Osteoblast (primary cell): ENCODE results near the gene COX6B2. TPM values are rescaled to one million over a fixed set of nuclear protein-coding genes. Genes with fewer than 3 reads are reported as not detected.

Experiments
- DNase-seq: peaks from one replicate; pipeline ENCODE4 v3.0.0; 2011; ENCODE audit warnings: low spot score, mixed read lengths; ENCODE audit not compliant: insufficient read length; ENCODE audit errors: missing footprints
- H2AFZ ChIP-seq: 2 replicates; pipeline ENCODE4 v1.6.0; 2011; ENCODE audit warnings: mild to moderate bottlenecking, low read length
- H3K27ac ChIP-seq: 2 replicates; pipeline ENCODE4 v1.5.1; 2011; ENCODE audit warnings: mild to moderate bottlenecking, low read depth, low read length, moderate library complexity
- H3K27me3 ChIP-seq: 2 replicates; pipeline ENCODE4 v1.6.0; 2012; ENCODE audit warnings: mild to moderate bottlenecking, control low read depth, inconsistent platforms, low read length, moderate library complexity; ENCODE audit not compliant: insufficient read depth
- H3K36me3 ChIP-seq: 2 replicates; pipeline ENCODE4 v1.5.1; 2011; ENCODE audit warnings: mild to moderate bottlenecking, low read length, control low read depth, moderate library complexity; ENCODE audit not compliant: insufficient read depth
- H3K4me1 ChIP-seq: 2 replicates; pipeline ENCODE4 v1.5.1; 2011; ENCODE audit warnings: mild to moderate bottlenecking, low read length, control low read depth, moderate library complexity; ENCODE audit not compliant: insufficient read depth
- H3K4me2 ChIP-seq: 2 replicates; pipeline ENCODE4 v1.6.0; 2011; ENCODE audit warnings: mild to moderate bottlenecking, low read length; ENCODE audit not compliant: insufficient read depth
- H3K4me3 ChIP-seq: fragments of 200-600 bp; sonication (generic); 3 replicates; pipeline ENCODE4 v1.5.1; 2012; ENCODE audit warnings: mild to moderate bottlenecking, low read length, inconsistent platforms; ENCODE audit not compliant: insufficient read depth
- H3K79me2 ChIP-seq: 2 replicates; pipeline ENCODE4 v1.6.0; 2012; ENCODE audit warnings: mild to moderate bottlenecking, low read length, control low read depth, inconsistent platforms; ENCODE audit not compliant: insufficient read depth
- H3K9me3 ChIP-seq: 2 replicates; pipeline ENCODE4 v1.5.1; 2011; ENCODE audit warnings: low read depth, low read length, control low read depth
- H4K20me1 ChIP-seq: 2 replicates; pipeline ENCODE4 v1.6.0; 2012; ENCODE audit warnings: mild to moderate bottlenecking, low read length, control low read depth; ENCODE audit not compliant: insufficient read depth
- CTCF ChIP-seq: IDR thresholded peaks from 2 replicates; pipeline ENCODE4 v1.5.1; 2011; ENCODE audit warnings: mild to moderate bottlenecking, low read depth, low read length, moderate library complexity; ENCODE audit errors: extremely low read depth
- total RNA-seq: library from RNA; depleted of rRNA; stranded (reverse); fragments of >200 nt; gene quantifications from 2 replicates; pipeline ENCODE4 v1.2.3, GENCODE V29; 2012

The COX6B2 gene
- total RNA-seq, 1 donor = not detected

- no peak overlapping the region for H2AFZ ChIP-seq
- H3K79me2 ChIP-seq = peaks cover 56% of the 10 kb centered on the region
- H3K36me3 ChIP-seq = peaks cover 55% of the 10 kb centered on the region
- peaks cover 35% of the 10 kb centered on the region for H3K4me1 ChIP-seq
- peak overlapping the region; percentile 97 for H3K4me2 ChIP-seq
- no peaks in the 10 kb centered on the region for H3K9me3 ChIP-seq
- H3K27ac ChIP-seq = peak overlapping the region; percentile 23
- H3K27me3 ChIP-seq = no peaks in the 10 kb centered on the region
- H4K20me1 ChIP-seq = peaks cover 64% of the 10 kb centered on the region
- no peak for TF ChIP-seq CTCF
- H3K4me3 ChIP-seq = peak overlapping the region; percentile 95
- peak; percentile 36 for DNase-seq
These were observed 33.4 kb upstream of the COX6B2 start for GRCh38 chr19:55387736-55388497.

DNA sequence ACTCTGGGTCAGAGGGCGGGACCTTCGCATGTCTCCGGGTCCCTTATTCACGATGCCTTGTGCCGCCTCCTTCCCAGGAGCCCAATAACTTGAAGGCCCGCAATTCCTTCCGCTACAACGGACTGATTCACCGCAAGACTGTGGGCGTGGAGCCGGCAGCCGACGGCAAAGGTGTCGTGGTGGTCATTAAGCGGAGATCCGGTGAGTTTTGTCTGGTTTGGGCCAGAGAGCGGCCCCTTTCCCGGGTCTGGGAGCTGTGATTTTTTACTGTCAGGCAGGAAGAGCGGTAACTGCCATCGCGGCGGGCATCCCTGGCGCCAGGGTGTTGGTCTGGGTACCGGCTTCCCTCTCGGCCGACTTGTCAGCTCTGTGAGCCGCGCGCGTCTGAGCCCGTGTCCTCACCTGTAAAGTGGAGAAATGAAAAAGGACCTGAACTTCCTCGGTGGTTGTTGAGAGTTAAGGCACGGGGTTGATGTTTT lies 32.0 kb upstream of the COX6B2 start:
- no peak overlapping the region for H2AFZ ChIP-seq
- peak; percentile 84 for DNase-seq
- peak overlapping the region; percentile 88 for H3K27ac ChIP-seq
- no peaks in the 10 kb centered on the region for H3K27me3 ChIP-seq
- H3K4me3 ChIP-seq = peak overlapping the region; percentile 95
- peaks cover 49% of the 10 kb centered on the region for H3K36me3 ChIP-seq
- peaks cover 56% of the 10 kb centered on the region for H3K79me2 ChIP-seq
- no peak for TF ChIP-seq CTCF
- no peaks in the 10 kb centered on the region for H3K9me3 ChIP-seq
- peak overlapping the region; percentile 97 for H3K4me2 ChIP-seq
- peaks cover 57% of the 10 kb centered on the region for H4K20me1 ChIP-seq
- peaks cover 35% of the 10 kb centered on the region for H3K4me1 ChIP-seq

GRCh38 chr19:55385724-55386492 lies 31.4 kb upstream of the COX6B2 start, which contains the start of gene RPL28:
Gene RPL28 (plus strand): TSS chr19:55385932. CDS start chr19:55386358, 426 bp downstream.
- H3K27ac ChIP-seq = peak within 1 kb of the TSS; percentile 88
- no peaks in the 10 kb centered on the region for H3K27me3 ChIP-seq
- peaks cover 43% of the 10 kb centered on the region for H3K36me3 ChIP-seq
- H3K4me1 ChIP-seq = peaks cover 35% of the 10 kb centered on the region
- H3K79me2 ChIP-seq = peaks cover 52% of the 10 kb centered on the region
- peaks cover 51% of the 10 kb centered on the region for H4K20me1 ChIP-seq
- peak within 1 kb of the TSS; percentile 97 for H3K4me2 ChIP-seq
- TF ChIP-seq CTCF = no peak
- H3K9me3 ChIP-seq = no peaks in the 10 kb centered on the region
- H2AFZ ChIP-seq = peak within 1 kb of the TSS; percentile 92
- peak within 1 kb of the TSS; percentile 95 for H3K4me3 ChIP-seq
- peak; percentile 100 for DNase-seq
